ENCODE measurements around the gene AK3. TPM values are rescaled to one million over a fixed set of nuclear protein-coding genes. Genes with fewer than 3 reads are reported as not detected.
"Not testable (repeated sequence)": the region's sequence is repeated elsewhere in the genome, so short reads cannot be mapped to it uniquely, and the experiment has no call there.

The AK3 gene
- total RNA-seq, 2 experiments from 2014 or later = 40.1 to 41.7 TPM

GRCh38 chr9:4764033-4764432, 23.0 kb upstream of the AK3 start:
- no peaks in the 10 kb centered on the region for H3K9me3 Mint-ChIP-seq
- POLR2A ChIA-PET = interaction anchor here (2.0 kb wide), 1 partner anchor 222 kb away, joined by 6 read pairs; the partner anchor contains the start of gene JAK2
- H3K27me3 Mint-ChIP-seq = peaks cover 10% of the 10 kb centered on the region
- no peak overlapping the region for H3K4me3 Mint-ChIP-seq
- DNase-seq = no peak
- H3K36me3 Mint-ChIP-seq = peaks cover 2% of the 10 kb centered on the region
- H3K27ac Mint-ChIP-seq = no peak overlapping the region
- H3K4me1 Mint-ChIP-seq = peaks cover 11% of the 10 kb centered on the region
- no peak for ATAC-seq (ENCODE audit: low read depth)

- Mint-ChIP-seq H3K9me3 (no peaks in the 10 kb centered on the region), H3K27ac (peak overlapping the region; percentile 37), H3K4me1 (peaks cover 8% of the 10 kb centered on the region), H3K4me3 (peak overlapping the region; percentile 67), H3K27me3 (peaks cover 10% of the 10 kb centered on the region), H3K36me3 (peaks cover 2% of the 10 kb centered on the region)
- ATAC-seq (ENCODE audit: low read depth) (peak; percentile 17), DNase-seq (no peak)
- POLR2A ChIA-PET = interaction anchor here (1.1 to 2.0 kb wide), 2 partner anchors 29 to 223 kb away, joined by 4 to 6 read pairs; partner anchors contain the start of genes JAK2 and RCL1
Measured at GRCh38 chr9:4762886-4763541, 22.0 kb upstream of the AK3 start.

GRCh38 chr9:4762108-4762885, 21.3 kb upstream of the AK3 start:
- H3K27me3 Mint-ChIP-seq = peaks cover 10% of the 10 kb centered on the region
- H3K27ac Mint-ChIP-seq = peak overlapping the region; percentile 37
- H3K36me3 Mint-ChIP-seq = peaks cover 2% of the 10 kb centered on the region
- H3K4me3 Mint-ChIP-seq = peak overlapping the region; percentile 67
- peak; percentile 79 for ATAC-seq (ENCODE audit: low read depth)
- H3K9me3 Mint-ChIP-seq = no peaks in the 10 kb centered on the region
- DNase-seq = peak; percentile 77
- POLR2A ChIA-PET = interaction anchor here (1.1 to 2.0 kb wide), 2 partner anchors 30 to 223 kb away, joined by 4 to 6 read pairs; partner anchors contain the start of genes JAK2 and RCL1
- H3K4me1 Mint-ChIP-seq = peaks cover 8% of the 10 kb centered on the region

- POLR2A ChIA-PET = interaction anchor here (1.2 kb wide), 1 partner anchor 225 kb away, joined by 3 read pairs; the partner anchor contains the start of gene JAK2
- ATAC-seq (ENCODE audit: low read depth) = no peak
- H3K36me3 Mint-ChIP-seq = no peaks in the 10 kb centered on the region
- peaks cover 14% of the 10 kb centered on the region for H3K27me3 Mint-ChIP-seq
- no peaks in the 10 kb centered on the region for H3K9me3 Mint-ChIP-seq
- H3K4me1 Mint-ChIP-seq = peaks cover 8% of the 10 kb centered on the region
- DNase-seq = no peak
- no peak overlapping the region for H3K4me3 Mint-ChIP-seq
- no peak overlapping the region for H3K27ac Mint-ChIP-seq
Measured at GRCh38 chr9:4760122-4760521, 19.1 kb upstream of the AK3 start.

- no peak overlapping the region for H3K27ac Mint-ChIP-seq
- ATAC-seq (ENCODE audit: low read depth) (no peak), DNase-seq (no peak)
- H3K36me3 Mint-ChIP-seq = no peaks in the 10 kb centered on the region
- H3K4me3 Mint-ChIP-seq = no peak overlapping the region
- peaks cover 16% of the 10 kb centered on the region for H3K27me3 Mint-ChIP-seq
- POLR2A ChIA-PET = no interaction called here
- H3K9me3 Mint-ChIP-seq = no peaks in the 10 kb centered on the region
- peaks cover 1% of the 10 kb centered on the region for H3K4me1 Mint-ChIP-seq
Measured at GRCh38 chr9:4756420-4756819, 15.4 kb upstream of the AK3 start.

- H3K36me3 Mint-ChIP-seq = no peaks in the 10 kb centered on the region
- no peak for ATAC-seq (ENCODE audit: low read depth)
Measured at GRCh38 chr9:4755026-4755609, 14.1 kb upstream of the AK3 start.

GRCh38 chr9:4754530-4754929, 13.5 kb upstream of the AK3 start:
- H3K36me3 Mint-ChIP-seq; H3K9me3 Mint-ChIP-seq; ATAC-seq (ENCODE audit: low read depth); POLR2A ChIA-PET; H3K4me3 Mint-ChIP-seq; H3K4me1 Mint-ChIP-seq; H3K27ac Mint-ChIP-seq; DNase-seq: not testable (repeated sequence)
- peaks cover 12% of the 10 kb centered on the region for H3K27me3 Mint-ChIP-seq

More at GRCh38 chr9:4755026-4755609, 14.1 kb upstream of the AK3 start:
- Mint-ChIP-seq H3K9me3 (no peaks in the 10 kb centered on the region), H3K4me3 (no peak overlapping the region), H3K27me3 (peaks cover 13% of the 10 kb centered on the region), H3K27ac (no peak overlapping the region), H3K4me1 (peaks cover 1% of the 10 kb centered on the region)
- POLR2A ChIA-PET = no interaction called here
- no peak for DNase-seq

GRCh38 chr9:4750023-4750673, 9.1 kb upstream of the AK3 start:
- Mint-ChIP-seq H3K4me3 (no peak overlapping the region), H3K36me3 (no peaks in the 10 kb centered on the region), H3K27me3 (peaks cover 6% of the 10 kb centered on the region), H3K4me1 (peaks cover 5% of the 10 kb centered on the region), H3K27ac (peak overlapping the region; percentile 39), H3K9me3 (no peaks in the 10 kb centered on the region)
- ATAC-seq (ENCODE audit: low read depth) (peak; percentile 42), DNase-seq (no peak)
- POLR2A ChIA-PET = interaction anchor here (1.2 kb wide), 1 partner anchor 10 kb away, joined by 3 read pairs; no protein-coding TSS in a partner anchor

- POLR2A ChIA-PET = no interaction called here
- ATAC-seq (ENCODE audit: low read depth) (no peak), DNase-seq (no peak)
Measured at GRCh38 chr9:4748612-4749011, 7.6 kb upstream of the AK3 start.

GRCh38 chr9:4746278-4747030, 5.5 kb upstream of the AK3 start:
- H3K4me3 Mint-ChIP-seq = no peak overlapping the region
- POLR2A ChIA-PET = no interaction called here
- H3K27ac Mint-ChIP-seq = peak overlapping the region; percentile 23
- peaks cover 3% of the 10 kb centered on the region for H3K27me3 Mint-ChIP-seq
- no peaks in the 10 kb centered on the region for H3K36me3 Mint-ChIP-seq
- H3K9me3 Mint-ChIP-seq = no peaks in the 10 kb centered on the region
- ATAC-seq (ENCODE audit: low read depth) (no peak), DNase-seq (no peak)
- H3K4me1 Mint-ChIP-seq = peaks cover 14% of the 10 kb centered on the region

More at GRCh38 chr9:4748612-4749011, 7.6 kb upstream of the AK3 start:
- no peaks in the 10 kb centered on the region for H3K36me3 Mint-ChIP-seq
- H3K27me3 Mint-ChIP-seq = peaks cover 6% of the 10 kb centered on the region
- H3K27ac Mint-ChIP-seq = no peak overlapping the region
- H3K4me3 Mint-ChIP-seq = no peak overlapping the region
- peaks cover 5% of the 10 kb centered on the region for H3K4me1 Mint-ChIP-seq
- H3K9me3 Mint-ChIP-seq = no peaks in the 10 kb centered on the region

- Mint-ChIP-seq H3K4me3 (no peak overlapping the region), H3K36me3 (no peaks in the 10 kb centered on the region), H3K27ac (no peak overlapping the region)
Measured at GRCh38 chr9:4743131-4743875, 2.3 kb upstream of the AK3 start.

GRCh38 chr9:4742246-4742645, 1.2 kb upstream of the AK3 start:
- Mint-ChIP-seq H3K4me1 (peaks cover 26% of the 10 kb centered on the region), H3K4me3 (peak overlapping the region; percentile 87), H3K9me3 (no peaks in the 10 kb centered on the region), H3K27me3 (no peaks in the 10 kb centered on the region), H3K36me3 (no peaks in the 10 kb centered on the region), H3K27ac (no peak overlapping the region)
- POLR2A ChIA-PET = interaction anchor here (0.6 to 0.8 kb wide), 3 partner anchors 57 to 1366 kb away, joined by 3 to 4 read pairs (median 3); no protein-coding TSS in a partner anchor
- DNase-seq = no peak
- ATAC-seq (ENCODE audit: low read depth) = no peak

More at GRCh38 chr9:4743131-4743875, 2.3 kb upstream of the AK3 start:
- Mint-ChIP-seq H3K9me3 (no peaks in the 10 kb centered on the region), H3K4me1 (peaks cover 22% of the 10 kb centered on the region), H3K27me3 (no peaks in the 10 kb centered on the region)
- no peak for DNase-seq
- no peak for ATAC-seq (ENCODE audit: low read depth)
- POLR2A ChIA-PET = no interaction called here
